CD4-positive, alpha-beta T cell treated with Interleukin-15 for 1 hour (primary cell): ENCODE data around the gene RIC3.

Source experiments
- DNase-seq: peaks from one replicate; pipeline ENCODE4 v3.0.0-alpha.2; 2020

The RIC3 gene

DNA sequence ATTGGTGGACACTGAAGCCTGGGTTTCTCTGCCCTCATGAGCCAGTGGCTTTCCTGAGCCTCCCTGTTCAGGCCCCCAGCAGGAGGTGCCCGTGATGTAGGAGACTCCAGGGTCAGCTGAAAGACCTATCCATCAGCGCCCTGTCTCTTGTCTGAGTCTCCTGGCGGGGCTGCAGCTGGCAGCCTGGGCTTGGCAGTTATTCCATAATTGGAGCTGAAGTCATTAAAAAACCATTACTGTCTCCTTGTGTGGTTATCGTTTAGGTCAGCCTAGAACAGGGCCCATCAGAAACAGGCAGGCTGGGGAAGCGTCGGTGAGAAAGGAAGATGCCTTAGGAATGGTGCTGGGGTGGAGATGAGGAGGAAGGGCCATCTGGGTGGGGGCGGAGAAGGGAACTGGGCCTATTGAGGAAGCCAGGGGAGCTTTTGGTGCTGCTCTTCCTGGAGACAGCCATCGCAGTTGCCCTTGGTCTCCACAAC, 82.8 kb downstream of the RIC3 start:
- DNase-seq: no peak

- no peak for DNase-seq
These were observed 83.7 kb downstream of the RIC3 start for GRCh38 chr11:8085011-8085645.

- DNase-seq: no peak
These were observed 84.5 kb downstream of the RIC3 start for GRCh38 chr11:8084352-8084751.

- no peak for DNase-seq
These were observed 84.9 kb downstream of the RIC3 start for GRCh38 chr11:8083871-8084281.

- no peak for DNase-seq
These were observed 85.8 kb downstream of the RIC3 start for GRCh38 chr11:8083088-8083395.

DNA sequence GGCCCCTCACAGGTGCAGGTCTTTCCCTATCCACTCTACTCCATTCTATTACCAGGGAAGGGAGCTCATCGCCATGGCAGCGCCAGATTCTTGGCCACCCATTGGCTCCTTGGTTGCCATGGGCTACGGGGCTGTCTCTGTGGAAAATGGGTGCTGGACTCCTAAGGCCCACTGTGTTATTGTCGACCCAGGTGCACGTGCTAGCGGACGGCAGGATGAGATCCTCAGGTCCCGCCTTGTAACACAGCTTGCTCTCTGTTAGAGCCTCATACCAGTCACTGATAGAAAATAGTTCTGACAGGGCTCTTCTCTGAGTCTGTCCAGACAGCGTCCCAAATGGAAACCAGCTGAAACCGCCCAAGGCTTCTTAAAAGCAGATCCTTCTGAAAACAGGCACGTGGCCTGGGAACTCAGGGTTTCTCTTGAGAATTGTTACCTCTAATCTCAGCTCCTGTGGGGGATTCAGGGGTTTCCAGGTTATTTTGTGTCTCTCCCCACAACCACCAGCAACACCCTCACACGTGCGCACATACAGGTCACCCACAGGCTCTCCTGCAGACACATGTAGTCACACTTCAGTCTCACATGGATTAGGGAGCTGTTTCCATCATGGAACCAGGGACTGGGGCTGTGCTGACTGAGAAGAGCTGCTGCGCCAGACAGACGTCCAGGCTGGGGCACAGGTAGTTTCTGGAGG, 86.3 kb downstream of the RIC3 start:
- DNase-seq: no peak

DNA sequence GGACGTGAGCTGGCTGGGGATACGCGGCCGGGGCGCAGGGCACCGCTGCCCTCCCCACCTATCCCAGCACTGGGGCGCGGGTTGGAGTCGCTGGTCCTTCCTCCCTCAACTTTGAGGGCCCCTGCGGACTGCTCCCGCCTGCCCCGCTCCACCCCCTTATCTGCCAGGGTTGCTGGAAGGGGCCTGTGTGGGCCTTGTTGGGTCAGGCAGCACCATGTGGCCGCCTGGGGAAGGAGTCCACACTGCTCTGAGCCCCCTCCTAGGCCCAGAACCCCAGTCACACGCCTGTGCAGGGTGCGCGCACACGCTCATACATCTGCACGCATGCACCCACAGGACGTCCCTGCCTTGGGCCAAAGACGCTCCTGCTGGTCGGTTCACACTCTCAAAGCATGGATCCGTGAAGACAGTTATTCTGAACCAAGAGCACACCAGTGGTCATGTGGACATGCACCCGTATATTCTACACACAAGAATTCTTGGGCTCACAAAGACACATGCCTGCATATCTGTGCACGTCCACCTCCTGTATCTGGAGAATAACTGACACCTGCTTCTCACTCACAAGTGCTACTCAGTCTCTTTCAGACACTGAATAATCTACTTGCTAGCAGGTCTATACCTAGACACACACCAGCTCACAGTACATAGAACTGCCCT, 87.1 kb downstream of the RIC3 start:
- DNase-seq: no peak

- no peak for DNase-seq
These were observed 87.9 kb downstream of the RIC3 start, which contains the start of gene TUB for GRCh38 chr11:8080674-8081590. Gene TUB (plus strand): TSS chr11:8081211. CDS start chr11:8081511, 300 bp downstream.

- no peak for DNase-seq
These were observed 88.7 kb downstream of the RIC3 start for GRCh38 chr11:8080069-8080670.

GRCh38 chr11:8079111-8079675, 89.6 kb downstream of the RIC3 start:
- DNase-seq: no peak

DNA sequence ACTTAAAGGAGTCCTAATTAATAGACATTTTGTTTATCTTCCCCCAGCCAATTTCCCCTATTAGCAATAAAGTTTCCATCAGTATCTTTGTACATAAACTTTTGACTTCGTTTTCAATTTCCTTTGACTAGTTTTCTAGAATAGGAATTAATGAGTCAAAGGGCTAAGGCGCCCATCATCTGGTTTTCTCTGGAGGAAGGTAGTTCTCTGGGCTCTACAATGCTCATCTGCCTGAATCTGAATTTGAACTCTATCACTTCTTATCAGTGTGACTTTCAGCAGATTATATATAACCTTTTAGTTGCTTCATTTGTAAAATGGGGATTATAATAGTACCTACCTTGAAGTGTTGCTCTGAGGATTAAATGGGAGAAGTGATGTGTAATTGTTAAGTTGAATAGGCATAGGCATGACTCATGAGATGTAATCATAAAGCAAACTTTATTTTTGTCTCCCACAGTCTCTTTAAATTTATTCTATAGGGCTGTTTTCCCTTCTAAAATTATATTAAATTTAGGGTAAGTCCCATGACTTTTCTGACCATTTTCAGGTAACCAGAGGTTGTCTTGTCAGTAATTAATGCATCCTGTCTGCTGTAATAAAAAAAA, 93.6 kb downstream of the RIC3 start:
- DNase-seq: no peak

GRCh38 chr11:8071616-8072581, 96.9 kb downstream of the RIC3 start:
- DNase-seq: no peak

DNA sequence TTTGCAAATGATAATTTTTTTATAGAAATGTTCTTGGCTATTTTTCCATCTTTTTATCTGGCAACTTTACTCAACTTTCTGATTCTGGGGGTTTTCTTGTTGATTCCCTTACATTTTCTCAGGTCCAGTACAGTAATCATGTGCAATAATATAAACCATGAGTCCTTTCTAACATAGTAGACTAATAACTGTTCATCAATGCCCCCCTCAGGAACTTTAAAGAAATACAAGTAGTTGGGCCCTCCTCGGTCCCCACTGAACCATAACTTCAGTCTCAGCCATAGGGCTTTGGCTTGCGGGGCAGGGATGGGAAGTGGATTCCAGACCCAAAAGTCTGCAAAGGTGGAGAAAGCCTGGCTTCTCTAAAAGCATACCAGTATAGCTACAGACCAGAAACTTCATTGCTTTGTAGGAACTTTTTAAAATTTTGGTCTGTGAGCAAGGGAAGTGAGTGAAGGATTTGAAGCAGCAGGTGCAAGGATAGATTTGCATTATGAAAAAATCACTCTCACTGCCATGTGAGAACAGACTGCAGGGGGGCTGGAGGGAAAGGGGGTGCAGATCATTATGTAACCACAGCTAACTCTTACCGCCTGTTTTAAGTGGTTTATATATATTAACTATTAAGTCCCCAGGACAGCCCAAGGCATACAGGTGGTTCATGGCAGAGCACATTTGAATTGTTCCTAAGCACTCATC, 98.3 kb downstream of the RIC3 start:
- no peak for DNase-seq

GRCh38 chr11:8069771-8070170, 99.1 kb downstream of the RIC3 start:
- DNase-seq: no peak

DNA sequence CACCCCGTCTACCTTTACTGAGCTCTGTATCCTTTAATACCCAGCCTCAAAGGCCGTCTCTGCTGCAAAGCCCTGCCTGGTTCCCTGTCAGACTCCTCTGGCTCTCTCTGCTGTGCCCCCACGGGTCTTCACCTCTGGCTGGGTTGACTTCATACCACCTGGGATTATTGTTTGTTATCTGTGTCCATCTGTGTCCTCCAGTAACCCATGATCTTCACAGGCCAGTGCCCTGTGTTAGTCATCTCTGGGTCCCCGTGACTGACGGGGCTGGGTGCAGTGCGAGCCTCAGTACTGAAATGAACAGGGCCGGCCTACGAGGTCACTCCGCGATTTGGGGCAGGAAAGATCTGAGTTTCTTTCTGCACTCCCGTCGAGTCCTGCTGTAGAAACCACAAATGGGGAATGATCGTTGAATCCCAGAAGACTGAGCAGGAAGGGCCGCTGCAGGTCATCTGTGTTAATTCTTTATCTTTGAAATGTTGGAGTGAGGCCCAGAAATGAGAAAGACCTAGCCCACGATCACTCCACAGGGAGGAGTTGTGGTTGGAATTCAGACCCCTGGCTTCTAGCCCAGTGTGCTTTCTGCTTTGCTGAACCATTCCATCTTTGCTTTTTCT, 100.1 kb downstream of the RIC3 start:
- no peak for DNase-seq

DNA sequence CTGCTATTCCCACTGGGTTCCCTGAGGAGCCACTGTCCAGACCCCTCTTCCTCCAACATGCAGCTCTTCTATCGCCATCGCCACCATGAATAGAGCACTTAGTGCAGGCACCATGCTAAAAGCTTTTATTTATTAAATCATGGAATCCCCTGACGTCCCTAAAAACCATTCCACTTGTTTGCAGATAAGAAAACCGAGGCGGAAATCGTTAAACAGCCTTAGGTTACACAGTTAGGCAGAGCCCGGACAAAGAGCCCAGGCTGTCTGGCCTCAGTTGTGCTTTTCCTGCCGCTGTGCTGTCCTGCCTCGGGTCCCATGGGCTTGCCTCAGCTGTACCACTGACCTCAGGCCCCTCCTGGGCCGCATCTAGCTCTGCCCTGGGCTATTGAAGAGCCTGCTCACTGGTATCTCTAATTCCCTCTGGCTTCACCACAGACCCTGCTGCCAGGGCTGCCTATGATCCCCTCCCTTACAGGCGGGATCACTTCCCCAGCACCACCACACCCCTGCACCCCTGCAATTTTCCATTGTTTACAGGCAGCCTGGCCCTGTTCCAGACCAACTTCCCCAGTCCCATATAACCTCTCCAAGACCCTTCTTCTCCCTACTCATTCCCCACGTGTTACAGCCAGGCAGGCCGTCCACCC, 100.8 kb downstream of the RIC3 start:
- DNase-seq: no peak

GRCh38 chr11:8067567-8067928, 101.3 kb downstream of the RIC3 start:
- no peak for DNase-seq

DNA sequence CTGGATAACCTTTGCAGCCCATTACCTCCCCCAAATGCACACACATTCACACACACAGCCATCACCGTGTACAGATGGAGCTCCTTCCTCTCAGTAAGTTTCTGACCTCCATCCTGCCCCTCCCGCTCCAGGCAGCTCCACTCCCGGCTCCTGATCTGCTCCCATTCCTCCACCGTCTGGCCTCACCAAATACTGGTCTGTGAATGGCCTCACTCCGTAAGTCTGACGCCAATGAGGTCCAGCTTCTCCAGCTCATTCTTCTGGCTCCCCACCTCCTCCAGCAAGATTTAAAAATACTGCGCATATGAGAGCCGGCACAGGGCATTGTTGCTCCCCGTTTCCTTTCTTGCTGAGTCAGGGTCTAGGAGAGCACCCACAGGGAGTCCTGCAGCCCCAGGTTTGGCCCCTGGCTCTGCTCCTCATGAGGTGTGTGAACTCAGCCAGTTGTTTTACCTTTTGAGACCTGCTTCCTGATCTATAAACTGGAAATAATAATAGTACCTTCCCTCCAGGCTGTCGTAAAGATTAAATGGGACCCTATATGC, 101.8 kb downstream of the RIC3 start:
- DNase-seq: no peak
